HEK293 (cell line): ENCODE measurements around the gene OSBPL1A.

Experiments used
- CTCF ChIA-PET: fragments of 350-600 bp; formaldehyde crosslinking; extraction: SDS; loops from one replicate; lab custom pipeline; 2021; ENCODE audit warnings: antibody characterized with exemption; lab: Yijun Ruan, JAX
- POLR2A ChIA-PET: fragments of 300-600 bp; formaldehyde crosslinking; extraction: SDS; loops from one replicate; lab custom pipeline; 2020; ENCODE audit warnings: antibody characterized with exemption, inconsistent platforms; lab: Yijun Ruan, JAX
- H3K27ac ChIP-seq: fragments of 200-500 bp; sonication (Bioruptor generic); 2 replicates; pipeline ENCODE4 v1.5.1; 2014; ENCODE audit warnings: low read depth, low read length, control low read depth, inconsistent platforms; ENCODE audit errors: extremely low read depth
- H3K36me3 ChIP-seq, 2 experiments: fragments of 200-500 bp in 1 of 2; sonication (Bioruptor generic) in 1 of 2; 1 replicate in 1 of 2; 2 replicates in 1 of 2; pipeline ENCODE4 v1.5.1; 2014 to 2017; ENCODE audit warnings: inconsistent platforms in 2 of 2, low read length in 2 of 2; ENCODE audit not compliant: control insufficient read depth in 2 of 2, insufficient read depth in 1 of 2
- H3K4me1 ChIP-seq: fragments of 200-500 bp; sonication (Bioruptor generic); 2 replicates; pipeline ENCODE4 v1.5.1; 2014; ENCODE audit warnings: mild to moderate bottlenecking, low read length, inconsistent platforms; ENCODE audit not compliant: control insufficient read depth, insufficient read depth
- H3K4me3 ChIP-seq: 2 replicates; pipeline ENCODE4 v1.5.1; 2011; ENCODE audit warnings: low read depth, mild to moderate bottlenecking, control low read depth, low read length, moderate library complexity
- H3K9me3 ChIP-seq: fragments of 200-500 bp; sonication (Bioruptor generic); 2 replicates; pipeline ENCODE4 v1.5.1; 2014; ENCODE audit warnings: low read depth, low read length, inconsistent platforms; ENCODE audit not compliant: control insufficient read depth, insufficient read depth
- ZEB2 ChIP-seq: fragments of 450-650 bp; formaldehyde crosslinking; IDR thresholded peaks from 2 replicates; pipeline ENCODE4 v1.5.1; 2016; ENCODE audit warnings: missing biosample characterization, missing genetic modification characterization
- ZNF174 ChIP-seq: fragments of 450-650 bp; formaldehyde crosslinking; IDR thresholded peaks from 2 replicates; pipeline ENCODE4 v1.5.0; 2017; ENCODE audit warnings: missing biosample characterization, mild to moderate bottlenecking, missing genetic modification characterization
- ZNF223 ChIP-seq: fragments of 450-650 bp; formaldehyde crosslinking; IDR thresholded peaks from 2 replicates; pipeline ENCODE4 v1.5.1; 2016; ENCODE audit warnings: missing biosample characterization, missing genetic modification characterization
- ZNF248 ChIP-seq: fragments of 450-650 bp; formaldehyde crosslinking; IDR thresholded peaks from 2 replicates; pipeline ENCODE4 v1.5.1; 2017; ENCODE audit warnings: missing biosample characterization, missing genetic modification characterization
- ZNF302 ChIP-seq: fragments of 450-650 bp; formaldehyde crosslinking; IDR thresholded peaks from 2 replicates; pipeline ENCODE4 v1.5.1; 2016; ENCODE audit warnings: missing biosample characterization, missing genetic modification characterization, low read depth
- ZNF391 ChIP-seq: fragments of 450-650 bp; formaldehyde crosslinking; IDR thresholded peaks from 2 replicates; pipeline ENCODE4 v1.5.1; 2016; ENCODE audit warnings: low read depth, missing biosample characterization, missing genetic modification characterization, borderline replicate concordance
- ZNF433 ChIP-seq: fragments of 450-650 bp; formaldehyde crosslinking; IDR thresholded peaks from 2 replicates; pipeline ENCODE4 v1.5.1; 2016; ENCODE audit warnings: missing biosample characterization, missing genetic modification characterization, low read depth
- ZNF501 ChIP-seq: fragments of 450-650 bp; formaldehyde crosslinking; IDR thresholded peaks from 2 replicates; pipeline ENCODE4 v1.5.1; 2016; ENCODE audit warnings: missing biosample characterization, missing genetic modification characterization
- ZNF560 ChIP-seq: fragments of 450-650 bp; formaldehyde crosslinking; IDR thresholded peaks from 2 replicates; pipeline ENCODE4 v1.5.1; 2017; ENCODE audit warnings: missing biosample characterization, missing genetic modification characterization, borderline replicate concordance
- ZNF626 ChIP-seq: fragments of 450-650 bp; sonication (Bioruptor Pico); formaldehyde crosslinking; IDR thresholded peaks from 2 replicates; pipeline ENCODE4 v1.5.1; 2018; ENCODE audit warnings: missing biosample characterization, missing genetic modification characterization, inconsistent platforms
- ZNF792 ChIP-seq: fragments of 450-650 bp; formaldehyde crosslinking; IDR thresholded peaks from 2 replicates; pipeline ENCODE4 v1.5.1; 2016; ENCODE audit warnings: missing biosample characterization, missing genetic modification characterization
- ZNF837 ChIP-seq: fragments of 450-650 bp; formaldehyde crosslinking; IDR thresholded peaks from 2 replicates; pipeline ENCODE4 v1.5.1; 2016; ENCODE audit warnings: missing biosample characterization, missing genetic modification characterization
- TF ChIP-seq, protein P1 (sequence below): fragments of 450-650 bp; formaldehyde crosslinking; IDR thresholded peaks from 2 replicates; pipeline ENCODE4 v1.5.1; 2016; ENCODE audit warnings: missing biosample characterization, missing genetic modification characterization, borderline replicate concordance
- TF ChIP-seq, protein P2 (sequence below): fragments of 450-650 bp; formaldehyde crosslinking; IDR thresholded peaks from 2 replicates; pipeline ENCODE4 v1.5.1; 2016; ENCODE audit warnings: missing biosample characterization, missing genetic modification characterization, borderline replicate concordance
- TF ChIP-seq, protein P3 (sequence below): fragments of 450-650 bp; formaldehyde crosslinking; IDR thresholded peaks from 2 replicates; pipeline ENCODE4 v1.5.1; 2016; ENCODE audit warnings: missing biosample characterization, missing genetic modification characterization
- TF ChIP-seq, protein P4 (sequence below): IDR thresholded peaks from 2 replicates; pipeline ENCODE4 v1.6.1; 2011; ENCODE audit warnings: mild to moderate bottlenecking, low read depth, low read length, borderline replicate concordance
- TF ChIP-seq, protein P5 (sequence below): fragments of 450-650 bp; IDR thresholded peaks from 2 replicates; pipeline ENCODE4 v1.5.1; 2018; ENCODE audit warnings: missing biosample characterization, mild to moderate bottlenecking, missing genetic modification characterization
- TF ChIP-seq, protein P6 (sequence below): fragments of 450-650 bp; formaldehyde crosslinking; IDR thresholded peaks from 2 replicates; pipeline ENCODE4 v1.5.1; 2016; ENCODE audit warnings: missing biosample characterization, missing genetic modification characterization
- TF ChIP-seq, protein P7 (sequence below): fragments of 450-650 bp; formaldehyde crosslinking; IDR thresholded peaks from 2 replicates; pipeline ENCODE4 v1.5.1; 2016; ENCODE audit warnings: missing biosample characterization, missing genetic modification characterization, low read depth

OSBPL1A gene

DNA sequence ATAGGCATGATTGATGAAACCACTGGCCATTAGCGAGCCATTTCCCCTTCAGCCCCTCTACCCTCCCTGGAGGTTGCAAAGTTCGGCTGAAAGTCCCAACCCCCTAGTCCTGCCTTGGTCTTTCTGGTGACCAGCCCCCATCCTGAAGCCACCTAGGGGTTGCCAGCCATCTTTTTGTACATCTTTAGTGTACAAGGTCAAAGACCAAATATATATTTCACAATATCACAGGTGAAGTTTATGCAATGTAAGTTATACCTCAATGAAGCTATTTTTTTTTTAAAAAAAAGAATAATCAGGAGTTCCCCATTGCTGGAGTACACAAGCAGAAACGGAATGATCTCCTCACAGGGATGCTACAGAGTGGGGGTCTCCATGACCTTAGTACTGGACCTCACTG, 31.3 kb downstream of the OSBPL1A start (continued):
- TF ChIP-seq ZNF174 (tag by site-specific recombination) = no peak
- TF ChIP-seq ZNF248 = no peak
- TF ChIP-seq ZNF501 = no peak
- TF ChIP-seq ZNF626 (tag by site-specific recombination) = no peak
- TF ChIP-seq ZNF302 = no peak
- TF ChIP-seq ZNF837 (tag by site-specific recombination) = no peak
- TF ChIP-seq, protein P1, sequence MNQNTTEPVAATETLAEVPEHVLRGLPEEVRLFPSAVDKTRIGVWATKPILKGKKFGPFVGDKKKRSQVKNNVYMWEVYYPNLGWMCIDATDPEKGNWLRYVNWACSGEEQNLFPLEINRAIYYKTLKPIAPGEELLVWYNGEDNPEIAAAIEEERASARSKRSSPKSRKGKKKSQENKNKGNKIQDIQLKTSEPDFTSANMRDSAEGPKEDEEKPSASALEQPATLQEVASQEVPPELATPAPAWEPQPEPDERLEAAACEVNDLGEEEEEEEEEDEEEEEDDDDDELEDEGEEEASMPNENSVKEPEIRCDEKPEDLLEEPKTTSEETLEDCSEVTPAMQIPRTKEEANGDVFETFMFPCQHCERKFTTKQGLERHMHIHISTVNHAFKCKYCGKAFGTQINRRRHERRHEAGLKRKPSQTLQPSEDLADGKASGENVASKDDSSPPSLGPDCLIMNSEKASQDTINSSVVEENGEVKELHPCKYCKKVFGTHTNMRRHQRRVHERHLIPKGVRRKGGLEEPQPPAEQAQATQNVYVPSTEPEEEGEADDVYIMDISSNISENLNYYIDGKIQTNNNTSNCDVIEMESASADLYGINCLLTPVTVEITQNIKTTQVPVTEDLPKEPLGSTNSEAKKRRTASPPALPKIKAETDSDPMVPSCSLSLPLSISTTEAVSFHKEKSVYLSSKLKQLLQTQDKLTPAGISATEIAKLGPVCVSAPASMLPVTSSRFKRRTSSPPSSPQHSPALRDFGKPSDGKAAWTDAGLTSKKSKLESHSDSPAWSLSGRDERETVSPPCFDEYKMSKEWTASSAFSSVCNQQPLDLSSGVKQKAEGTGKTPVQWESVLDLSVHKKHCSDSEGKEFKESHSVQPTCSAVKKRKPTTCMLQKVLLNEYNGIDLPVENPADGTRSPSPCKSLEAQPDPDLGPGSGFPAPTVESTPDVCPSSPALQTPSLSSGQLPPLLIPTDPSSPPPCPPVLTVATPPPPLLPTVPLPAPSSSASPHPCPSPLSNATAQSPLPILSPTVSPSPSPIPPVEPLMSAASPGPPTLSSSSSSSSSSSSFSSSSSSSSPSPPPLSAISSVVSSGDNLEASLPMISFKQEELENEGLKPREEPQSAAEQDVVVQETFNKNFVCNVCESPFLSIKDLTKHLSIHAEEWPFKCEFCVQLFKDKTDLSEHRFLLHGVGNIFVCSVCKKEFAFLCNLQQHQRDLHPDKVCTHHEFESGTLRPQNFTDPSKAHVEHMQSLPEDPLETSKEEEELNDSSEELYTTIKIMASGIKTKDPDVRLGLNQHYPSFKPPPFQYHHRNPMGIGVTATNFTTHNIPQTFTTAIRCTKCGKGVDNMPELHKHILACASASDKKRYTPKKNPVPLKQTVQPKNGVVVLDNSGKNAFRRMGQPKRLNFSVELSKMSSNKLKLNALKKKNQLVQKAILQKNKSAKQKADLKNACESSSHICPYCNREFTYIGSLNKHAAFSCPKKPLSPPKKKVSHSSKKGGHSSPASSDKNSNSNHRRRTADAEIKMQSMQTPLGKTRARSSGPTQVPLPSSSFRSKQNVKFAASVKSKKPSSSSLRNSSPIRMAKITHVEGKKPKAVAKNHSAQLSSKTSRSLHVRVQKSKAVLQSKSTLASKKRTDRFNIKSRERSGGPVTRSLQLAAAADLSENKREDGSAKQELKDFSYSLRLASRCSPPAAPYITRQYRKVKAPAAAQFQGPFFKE (tag by site-specific recombination) = no peak

DNA sequence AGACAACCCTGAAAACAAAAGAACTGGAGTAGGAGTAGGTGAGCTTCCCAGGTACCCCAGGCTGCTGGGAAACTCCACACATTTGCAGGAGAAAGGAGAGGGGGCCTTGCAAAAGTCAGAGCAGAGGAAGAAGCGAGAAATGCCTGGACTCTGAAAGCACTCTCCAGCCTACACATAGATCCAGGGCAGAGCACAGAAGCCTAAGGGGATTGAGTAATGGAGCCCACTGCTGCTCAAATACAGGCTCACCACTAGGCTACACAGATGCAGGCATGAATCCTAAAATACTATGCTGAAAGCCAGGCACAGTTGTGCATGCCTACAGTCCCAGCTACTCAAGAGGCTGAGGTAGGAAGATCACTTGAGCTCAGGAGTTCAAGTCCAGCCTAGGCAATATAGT, 33.4 kb downstream of the OSBPL1A start:
- H3K27ac ChIP-seq = no peak overlapping the region
- H3K4me1 ChIP-seq = no peaks in the 10 kb centered on the region
- H3K36me3 ChIP-seq = peaks cover 0 to 20% of the 10 kb centered on the region in 2 experiments; a peak in 2 of 3 replicates
- no peak overlapping the region for H3K4me3 ChIP-seq
- no peaks in the 10 kb centered on the region for H3K9me3 ChIP-seq
- ChIA-PET CTCF (interaction anchor here (0.7 to 8.2 kb wide), 3 partner anchors 18 to 122 kb away, joined by 3 to 228 read pairs (median 3); no protein-coding TSS in a partner anchor), POLR2A (no interaction called here)
- TF ChIP-seq, protein P2, sequence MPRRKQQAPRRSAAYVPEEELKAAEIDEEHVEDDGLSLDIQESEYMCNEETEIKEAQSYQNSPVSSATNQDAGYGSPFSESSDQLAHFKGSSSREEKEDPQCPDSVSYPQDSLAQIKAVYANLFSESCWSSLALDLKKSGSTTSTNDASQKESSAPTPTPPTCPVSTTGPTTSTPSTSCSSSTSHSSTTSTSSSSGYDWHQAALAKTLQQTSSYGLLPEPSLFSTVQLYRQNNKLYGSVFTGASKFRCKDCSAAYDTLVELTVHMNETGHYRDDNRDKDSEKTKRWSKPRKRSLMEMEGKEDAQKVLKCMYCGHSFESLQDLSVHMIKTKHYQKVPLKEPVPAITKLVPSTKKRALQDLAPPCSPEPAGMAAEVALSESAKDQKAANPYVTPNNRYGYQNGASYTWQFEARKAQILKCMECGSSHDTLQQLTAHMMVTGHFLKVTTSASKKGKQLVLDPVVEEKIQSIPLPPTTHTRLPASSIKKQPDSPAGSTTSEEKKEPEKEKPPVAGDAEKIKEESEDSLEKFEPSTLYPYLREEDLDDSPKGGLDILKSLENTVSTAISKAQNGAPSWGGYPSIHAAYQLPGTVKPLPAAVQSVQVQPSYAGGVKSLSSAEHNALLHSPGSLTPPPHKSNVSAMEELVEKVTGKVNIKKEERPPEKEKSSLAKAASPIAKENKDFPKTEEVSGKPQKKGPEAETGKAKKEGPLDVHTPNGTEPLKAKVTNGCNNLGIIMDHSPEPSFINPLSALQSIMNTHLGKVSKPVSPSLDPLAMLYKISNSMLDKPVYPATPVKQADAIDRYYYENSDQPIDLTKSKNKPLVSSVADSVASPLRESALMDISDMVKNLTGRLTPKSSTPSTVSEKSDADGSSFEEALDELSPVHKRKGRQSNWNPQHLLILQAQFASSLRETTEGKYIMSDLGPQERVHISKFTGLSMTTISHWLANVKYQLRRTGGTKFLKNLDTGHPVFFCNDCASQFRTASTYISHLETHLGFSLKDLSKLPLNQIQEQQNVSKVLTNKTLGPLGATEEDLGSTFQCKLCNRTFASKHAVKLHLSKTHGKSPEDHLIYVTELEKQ (tag by site-specific recombination) = no peak
- no peak for TF ChIP-seq ZNF223 (tag by site-specific recombination)
- no peak for TF ChIP-seq ZNF792
- TF ChIP-seq, protein P3, sequence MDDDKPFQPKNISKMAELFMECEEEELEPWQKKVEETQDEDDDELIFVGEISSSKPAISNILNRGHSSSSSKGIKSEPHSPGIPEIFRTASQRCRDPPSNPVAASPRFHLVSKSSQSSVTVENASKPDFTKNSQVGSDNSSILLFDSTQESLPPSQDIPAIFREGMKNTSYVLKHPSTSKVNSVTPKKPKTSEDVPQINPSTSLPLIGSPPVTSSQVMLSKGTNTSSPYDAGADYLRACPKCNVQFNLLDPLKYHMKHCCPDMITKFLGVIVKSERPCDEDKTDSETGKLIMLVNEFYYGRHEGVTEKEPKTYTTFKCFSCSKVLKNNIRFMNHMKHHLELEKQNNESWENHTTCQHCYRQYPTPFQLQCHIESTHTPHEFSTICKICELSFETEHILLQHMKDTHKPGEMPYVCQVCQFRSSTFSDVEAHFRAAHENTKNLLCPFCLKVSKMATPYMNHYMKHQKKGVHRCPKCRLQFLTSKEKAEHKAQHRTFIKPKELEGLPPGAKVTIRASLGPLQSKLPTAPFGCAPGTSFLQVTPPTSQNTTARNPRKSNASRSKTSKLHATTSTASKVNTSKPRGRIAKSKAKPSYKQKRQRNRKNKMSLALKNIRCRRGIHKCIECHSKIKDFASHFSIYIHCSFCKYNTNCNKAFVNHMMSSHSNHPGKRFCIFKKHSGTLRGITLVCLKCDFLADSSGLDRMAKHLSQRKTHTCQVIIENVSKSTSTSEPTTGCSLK (tag by site-specific recombination) = no peak
- TF ChIP-seq, protein P4, sequence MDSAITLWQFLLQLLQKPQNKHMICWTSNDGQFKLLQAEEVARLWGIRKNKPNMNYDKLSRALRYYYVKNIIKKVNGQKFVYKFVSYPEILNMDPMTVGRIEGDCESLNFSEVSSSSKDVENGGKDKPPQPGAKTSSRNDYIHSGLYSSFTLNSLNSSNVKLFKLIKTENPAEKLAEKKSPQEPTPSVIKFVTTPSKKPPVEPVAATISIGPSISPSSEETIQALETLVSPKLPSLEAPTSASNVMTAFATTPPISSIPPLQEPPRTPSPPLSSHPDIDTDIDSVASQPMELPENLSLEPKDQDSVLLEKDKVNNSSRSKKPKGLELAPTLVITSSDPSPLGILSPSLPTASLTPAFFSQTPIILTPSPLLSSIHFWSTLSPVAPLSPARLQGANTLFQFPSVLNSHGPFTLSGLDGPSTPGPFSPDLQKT = no peak
- no peak for TF ChIP-seq ZNF391 (tag by site-specific recombination)
- no peak for TF ChIP-seq ZNF433 (tag by site-specific recombination)
- TF ChIP-seq ZNF837 (tag by site-specific recombination) = no peak
- TF ChIP-seq, protein P5, sequence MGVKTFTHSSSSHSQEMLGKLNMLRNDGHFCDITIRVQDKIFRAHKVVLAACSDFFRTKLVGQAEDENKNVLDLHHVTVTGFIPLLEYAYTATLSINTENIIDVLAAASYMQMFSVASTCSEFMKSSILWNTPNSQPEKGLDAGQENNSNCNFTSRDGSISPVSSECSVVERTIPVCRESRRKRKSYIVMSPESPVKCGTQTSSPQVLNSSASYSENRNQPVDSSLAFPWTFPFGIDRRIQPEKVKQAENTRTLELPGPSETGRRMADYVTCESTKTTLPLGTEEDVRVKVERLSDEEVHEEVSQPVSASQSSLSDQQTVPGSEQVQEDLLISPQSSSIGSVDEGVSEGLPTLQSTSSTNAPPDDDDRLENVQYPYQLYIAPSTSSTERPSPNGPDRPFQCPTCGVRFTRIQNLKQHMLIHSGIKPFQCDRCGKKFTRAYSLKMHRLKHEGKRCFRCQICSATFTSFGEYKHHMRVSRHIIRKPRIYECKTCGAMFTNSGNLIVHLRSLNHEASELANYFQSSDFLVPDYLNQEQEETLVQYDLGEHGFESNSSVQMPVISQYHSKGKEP = no peak
- TF ChIP-seq, protein P6, sequence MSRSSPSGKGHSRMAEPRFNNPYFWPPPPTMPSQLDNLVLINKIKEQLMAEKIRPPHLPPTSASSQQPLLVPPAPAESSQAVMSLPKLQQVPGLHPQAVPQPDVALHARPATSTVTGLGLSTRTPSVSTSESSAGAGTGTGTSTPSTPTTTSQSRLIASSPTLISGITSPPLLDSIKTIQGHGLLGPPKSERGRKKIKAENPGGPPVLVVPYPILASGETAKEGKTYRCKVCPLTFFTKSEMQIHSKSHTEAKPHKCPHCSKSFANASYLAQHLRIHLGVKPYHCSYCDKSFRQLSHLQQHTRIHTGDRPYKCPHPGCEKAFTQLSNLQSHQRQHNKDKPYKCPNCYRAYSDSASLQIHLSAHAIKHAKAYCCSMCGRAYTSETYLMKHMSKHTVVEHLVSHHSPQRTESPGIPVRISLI (tag by site-specific recombination) = no peak
- TF ChIP-seq, protein P7, sequence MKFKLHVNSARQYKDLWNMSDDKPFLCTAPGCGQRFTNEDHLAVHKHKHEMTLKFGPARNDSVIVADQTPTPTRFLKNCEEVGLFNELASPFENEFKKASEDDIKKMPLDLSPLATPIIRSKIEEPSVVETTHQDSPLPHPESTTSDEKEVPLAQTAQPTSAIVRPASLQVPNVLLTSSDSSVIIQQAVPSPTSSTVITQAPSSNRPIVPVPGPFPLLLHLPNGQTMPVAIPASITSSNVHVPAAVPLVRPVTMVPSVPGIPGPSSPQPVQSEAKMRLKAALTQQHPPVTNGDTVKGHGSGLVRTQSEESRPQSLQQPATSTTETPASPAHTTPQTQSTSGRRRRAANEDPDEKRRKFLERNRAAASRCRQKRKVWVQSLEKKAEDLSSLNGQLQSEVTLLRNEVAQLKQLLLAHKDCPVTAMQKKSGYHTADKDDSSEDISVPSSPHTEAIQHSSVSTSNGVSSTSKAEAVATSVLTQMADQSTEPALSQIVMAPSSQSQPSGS = no peak
- no peak for TF ChIP-seq ZNF560 (tag by site-specific recombination)
- TF ChIP-seq ZEB2 = no peak
